Activated T-helper 17 cell treated with anti-CD3 and anti-CD28 coated beads, Interleukin-2, amount 50 U/mL, for 72 hours (primary cell): ENCODE results near the gene SVOPL. TPM values are rescaled to one million over a fixed set of nuclear protein-coding genes. Genes with fewer than 3 reads are reported as not detected.

Source experiments
- ATAC-seq: fragments of 150-1000 bp; cut with Tn5 transposase; replicated peaks from 2 replicates; pipeline ENCODE4 v1.10.0; 2021; ENCODE audit warnings: mild to moderate bottlenecking, moderate library complexity
- H3K27ac Mint-ChIP-seq: one replicate; pipeline ENCODE4 v1.8.0; 2022; ENCODE audit warnings: mixed read lengths
- H3K27me3 Mint-ChIP-seq: one replicate; pipeline ENCODE4 v1.8.0; 2022; ENCODE audit warnings: mixed read lengths
- H3K36me3 Mint-ChIP-seq: one replicate; pipeline ENCODE4 v1.8.0; 2022; ENCODE audit warnings: low read depth, mild to moderate bottlenecking, mixed read lengths
- H3K4me1 Mint-ChIP-seq: one replicate; pipeline ENCODE4 v1.8.0; 2022; ENCODE audit warnings: mixed read lengths
- H3K4me3 Mint-ChIP-seq: one replicate; pipeline ENCODE4 v1.8.0; 2022; ENCODE audit warnings: mild to moderate bottlenecking, mixed read lengths
- H3K9me3 Mint-ChIP-seq: one replicate; pipeline ENCODE4 v1.8.0; 2022; ENCODE audit warnings: mixed read lengths
- total RNA-seq, 2 donors: library from RNA; stranded (reverse); gene quantifications; one replicate each; pipeline ENCODE4 v1.2.3, GENCODE V29; 2022

Gene SVOPL
- total RNA-seq, 2 donors from 2014 or later, result not detected

GRCh38 chr7:138556771-138557484 lies 144.2 kb downstream of the SVOPL start:
- Mint-ChIP-seq H3K36me3 (peaks cover 96% of the 10 kb centered on the region), H3K4me3 (no peak overlapping the region)

DNA sequence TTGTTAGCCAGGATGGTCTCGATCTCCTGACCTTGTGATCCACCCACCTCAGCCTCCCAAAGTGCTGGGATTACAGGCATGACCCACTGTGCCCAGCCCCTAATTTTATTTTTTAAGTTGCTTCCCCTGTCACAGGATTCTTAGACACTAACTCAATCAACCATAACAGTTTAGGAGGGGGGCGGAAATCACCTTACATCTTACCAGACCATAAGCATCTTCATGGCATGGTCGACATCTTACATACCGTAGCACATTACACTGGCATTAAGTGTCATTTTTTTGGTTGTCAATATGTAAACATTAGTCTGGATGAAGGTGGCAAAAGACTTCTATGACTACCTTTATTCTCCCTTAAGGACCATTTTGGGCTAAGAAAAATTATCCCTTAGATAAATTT lies 145.5 kb downstream of the SVOPL start:
- no peak for ATAC-seq
- Mint-ChIP-seq H3K27ac (no peak overlapping the region), H3K36me3 (peaks cover 96% of the 10 kb centered on the region), H3K27me3 (no peaks in the 10 kb centered on the region), H3K9me3 (peaks cover 3% of the 10 kb centered on the region), H3K4me1 (no peaks in the 10 kb centered on the region), H3K4me3 (no peak overlapping the region)

More at GRCh38 chr7:138556771-138557484, 144.2 kb downstream of the SVOPL start:
- Mint-ChIP-seq H3K27ac (no peak overlapping the region), H3K9me3 (peaks cover 5% of the 10 kb centered on the region), H3K27me3 (no peaks in the 10 kb centered on the region), H3K4me1 (no peaks in the 10 kb centered on the region)
- no peak for ATAC-seq

GRCh38 chr7:138554674-138555073 lies 146.5 kb downstream of the SVOPL start:
- Mint-ChIP-seq H3K27me3 (no peaks in the 10 kb centered on the region), H3K4me1 (no peaks in the 10 kb centered on the region), H3K27ac (no peak overlapping the region), H3K9me3 (peaks cover 10% of the 10 kb centered on the region), H3K4me3 (no peak overlapping the region), H3K36me3 (peaks cover 96% of the 10 kb centered on the region)
- no peak for ATAC-seq

DNA sequence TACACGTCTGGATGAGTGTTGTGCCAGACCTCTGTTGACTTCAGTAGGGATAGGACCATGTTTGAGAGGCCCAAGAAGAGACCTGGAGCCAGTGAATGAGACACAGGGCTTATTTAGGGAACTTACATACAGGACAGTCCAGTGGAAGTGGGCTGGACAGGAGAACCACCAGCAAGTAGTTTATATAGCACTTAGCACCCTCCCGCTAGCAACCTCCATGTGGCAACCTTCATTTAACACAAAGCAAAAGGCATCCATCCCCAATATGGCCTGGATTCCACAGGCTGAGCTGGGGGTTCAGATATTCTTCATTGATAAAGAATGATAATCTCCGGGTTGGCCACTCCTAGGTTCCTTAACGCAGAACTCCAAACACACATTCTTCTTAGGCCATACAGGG lies 147.4 kb downstream of the SVOPL start:
- Mint-ChIP-seq H3K9me3 (peaks cover 11% of the 10 kb centered on the region), H3K4me1 (no peaks in the 10 kb centered on the region), H3K27ac (no peak overlapping the region), H3K4me3 (no peak overlapping the region), H3K27me3 (no peaks in the 10 kb centered on the region), H3K36me3 (peaks cover 97% of the 10 kb centered on the region)
- no peak for ATAC-seq

DNA sequence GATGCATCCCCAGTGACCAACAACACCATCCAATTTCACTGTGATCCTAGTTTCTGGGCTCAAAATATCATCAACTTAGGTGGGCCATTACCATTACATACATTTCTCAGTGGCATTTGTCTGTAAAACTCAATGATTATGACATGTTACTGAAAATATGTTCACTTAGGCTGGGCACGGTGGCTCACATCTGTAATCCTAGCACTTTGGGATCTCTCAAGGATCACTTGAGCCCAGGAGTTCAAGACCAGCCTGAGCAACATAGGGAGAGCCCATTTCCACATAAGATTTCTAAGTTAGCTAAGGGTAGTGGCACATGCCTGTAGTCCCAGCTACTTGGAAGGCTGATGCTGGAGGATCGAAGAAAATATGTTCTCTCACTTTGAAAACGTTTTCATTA lies 150.1 kb downstream of the SVOPL start:
- Mint-ChIP-seq H3K9me3 (peaks cover 15% of the 10 kb centered on the region), H3K36me3 (peaks cover 89% of the 10 kb centered on the region), H3K4me1 (no peaks in the 10 kb centered on the region), H3K27ac (no peak overlapping the region), H3K27me3 (no peaks in the 10 kb centered on the region), H3K4me3 (no peak overlapping the region)
- ATAC-seq, result no peak

GRCh38 chr7:138550337-138550736 lies 150.8 kb downstream of the SVOPL start:
- H3K36me3 Mint-ChIP-seq, result peaks cover 89% of the 10 kb centered on the region
- no peaks in the 10 kb centered on the region for H3K4me1 Mint-ChIP-seq
- H3K4me3 Mint-ChIP-seq, result no peak overlapping the region
- peaks cover 15% of the 10 kb centered on the region for H3K9me3 Mint-ChIP-seq
- no peak for ATAC-seq
- no peaks in the 10 kb centered on the region for H3K27me3 Mint-ChIP-seq
- no peak overlapping the region for H3K27ac Mint-ChIP-seq

DNA sequence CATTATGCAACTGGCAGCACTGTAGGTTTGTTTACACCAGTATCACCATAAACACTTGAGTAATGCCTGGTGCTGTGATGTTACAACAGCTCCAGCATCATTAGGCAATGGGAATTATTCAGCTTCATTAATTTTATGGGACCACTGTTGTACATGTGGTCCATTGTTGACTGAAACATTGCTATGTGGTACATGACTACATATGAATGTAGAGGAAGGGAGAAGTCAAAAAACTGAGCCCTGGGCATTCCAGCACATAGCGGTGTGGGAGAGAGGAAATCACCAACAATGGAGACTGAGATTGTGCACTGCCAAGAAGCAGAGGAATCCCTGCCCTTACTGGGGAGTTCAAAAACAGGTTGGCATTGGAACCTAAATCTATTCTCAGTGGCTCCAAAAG lies 152.1 kb downstream of the SVOPL start:
- no peak overlapping the region for H3K4me3 Mint-ChIP-seq
- no peak for ATAC-seq
- no peaks in the 10 kb centered on the region for H3K27me3 Mint-ChIP-seq
- no peaks in the 10 kb centered on the region for H3K4me1 Mint-ChIP-seq
- H3K36me3 Mint-ChIP-seq, result peaks cover 89% of the 10 kb centered on the region
- no peak overlapping the region for H3K27ac Mint-ChIP-seq
- peaks cover 15% of the 10 kb centered on the region for H3K9me3 Mint-ChIP-seq

DNA sequence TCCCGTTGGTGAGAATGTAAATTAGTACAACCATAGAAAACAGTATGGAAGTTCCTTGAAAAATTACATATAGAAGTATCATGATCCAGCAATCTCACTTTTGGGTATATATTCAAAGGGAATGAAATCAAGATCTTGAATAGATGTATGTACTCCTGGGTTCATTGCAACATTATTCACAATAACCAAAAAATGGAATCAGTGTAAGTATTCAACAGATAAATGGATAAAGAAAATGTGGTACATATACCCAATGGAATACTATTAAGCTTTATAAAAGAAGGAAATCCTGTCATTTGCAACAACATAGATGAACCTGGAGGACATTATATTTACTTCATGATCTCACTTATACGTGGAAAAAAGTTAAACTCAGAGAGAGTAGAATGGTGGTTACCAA lies 154.3 kb downstream of the SVOPL start:
- no peak for ATAC-seq
- peaks cover 4% of the 10 kb centered on the region for H3K4me1 Mint-ChIP-seq
- H3K27ac Mint-ChIP-seq, result no peak overlapping the region
- H3K4me3 Mint-ChIP-seq, result no peak overlapping the region
- H3K36me3 Mint-ChIP-seq, result peaks cover 82% of the 10 kb centered on the region
- no peaks in the 10 kb centered on the region for H3K27me3 Mint-ChIP-seq
- peaks cover 15% of the 10 kb centered on the region for H3K9me3 Mint-ChIP-seq

DNA sequence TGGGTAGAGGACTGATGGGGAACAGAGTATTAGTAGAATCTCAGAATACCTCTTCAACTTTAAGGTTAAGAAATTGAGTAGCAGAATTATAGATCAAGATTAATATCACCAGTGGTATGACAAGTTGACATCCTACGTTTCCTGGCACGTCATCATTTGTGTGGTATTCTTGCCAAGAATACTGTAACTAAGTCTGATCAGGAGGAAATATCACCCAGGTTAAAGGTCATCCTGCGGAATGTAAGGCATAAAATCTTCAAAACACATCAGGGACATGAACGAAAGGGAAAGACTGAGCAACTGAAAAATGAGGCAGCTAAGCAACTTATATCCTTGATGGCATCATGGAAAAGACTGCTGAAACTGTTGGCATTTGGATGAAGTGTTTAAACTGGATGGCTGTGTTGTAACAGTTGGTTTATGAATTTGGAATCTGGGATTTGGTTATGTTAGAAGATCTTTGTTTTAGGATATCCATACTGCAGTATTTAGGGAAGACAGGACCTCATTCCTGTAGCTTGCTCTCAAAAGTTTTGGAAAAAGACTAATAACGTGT lies 155.0 kb downstream of the SVOPL start:
- H3K4me1 Mint-ChIP-seq, result peaks cover 4% of the 10 kb centered on the region
- no peak overlapping the region for H3K27ac Mint-ChIP-seq
- peaks cover 15% of the 10 kb centered on the region for H3K9me3 Mint-ChIP-seq
- peaks cover 82% of the 10 kb centered on the region for H3K36me3 Mint-ChIP-seq
- no peaks in the 10 kb centered on the region for H3K27me3 Mint-ChIP-seq
- no peak overlapping the region for H3K4me3 Mint-ChIP-seq
- ATAC-seq, result no peak

DNA sequence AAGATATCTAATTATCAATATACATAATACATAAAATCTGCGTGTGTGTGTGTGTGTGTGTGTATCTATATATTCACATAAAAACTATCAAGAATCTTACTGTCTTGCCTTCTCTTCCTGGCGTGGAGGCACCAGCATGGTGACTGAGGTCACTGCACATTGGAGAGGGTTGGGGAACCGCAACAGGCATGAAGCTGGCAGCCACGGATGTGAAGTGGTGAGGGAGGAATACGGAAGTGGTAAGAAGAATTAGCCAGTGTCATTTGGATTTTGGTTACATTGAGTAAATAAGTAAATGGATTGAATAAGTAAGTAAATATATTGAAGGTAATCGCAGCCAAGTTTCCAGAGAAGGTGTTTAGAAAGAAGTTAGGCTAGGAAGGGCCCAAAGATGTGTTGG lies 156.0 kb downstream of the SVOPL start:
- Mint-ChIP-seq H3K27ac (no peak overlapping the region), H3K9me3 (peaks cover 12% of the 10 kb centered on the region), H3K4me3 (no peak overlapping the region), H3K36me3 (peaks cover 82% of the 10 kb centered on the region), H3K4me1 (peaks cover 4% of the 10 kb centered on the region), H3K27me3 (no peaks in the 10 kb centered on the region)
- no peak for ATAC-seq

Other genes with a start within 250 kb of the SVOPL start
- 10 to 100 TPM in 1 of 2 donors, 1 to 10 TPM in 1; 8.5 to 19.4 TPM for gene TRIM24, start 241.1 kb downstream of the SVOPL start, total RNA-seq
- under 1 TPM in 1 of 2 donors, not detected in 1; 0.50 TPM for gene TMEM213, start 96.6 kb upstream of the SVOPL start, total RNA-seq
- gene ATP6V0A4, start 96.8 kb upstream of the SVOPL start, total RNA-seq, result 1 to 10 TPM in 1 of 2 donors, under 1 TPM in 1; 0.42 to 5.5 TPM